H1 (cell line): ENCODE data around the gene RASL11B.

Experiments used
- CTCF ChIP-seq, 3 experiments: IDR thresholded peaks; 1 replicate in 2 of 3; 2 replicates in 1 of 3; pipeline versions ENCODE4 v1.5.1 to v1.6.1; 2011; ENCODE audit warnings: low read length in 3 of 3, mild to moderate bottlenecking in 3 of 3, inconsistent platforms in 2 of 3, low read depth in 1 of 3, moderate library complexity in 1 of 3; ENCODE audit not compliant: insufficient read depth in 1 of 3; ENCODE audit errors: control extremely low read depth in 1 of 3
- E2F6 ChIP-seq: IDR thresholded peaks from 2 replicates; pipeline ENCODE4 v1.6.1; 2012; ENCODE audit warnings: inconsistent platforms
- EP300 ChIP-seq, 2 experiments: IDR thresholded peaks; 1 replicate in 1 of 2; 2 replicates in 1 of 2; pipeline ENCODE4 v1.6.1; 2011 to 2012; ENCODE audit warnings: low read depth in 2 of 2, low read length in 2 of 2, mild to moderate bottlenecking in 2 of 2, borderline replicate concordance in 1 of 2, inconsistent platforms in 1 of 2, moderate library complexity in 1 of 2
- POLR2A ChIP-seq, 2 experiments: IDR thresholded peaks; 1 replicate in 1 of 2; 2 replicates in 1 of 2; pipeline ENCODE4 v1.6.1; 2011; ENCODE audit warnings: low read depth in 2 of 2, low read length in 2 of 2, mild to moderate bottlenecking in 2 of 2; ENCODE audit errors: control extremely low read depth in 1 of 2
- SAP30 ChIP-seq: fragments of 300-600 bp; sonication (generic); IDR thresholded peaks from 2 replicates; pipeline ENCODE4 v1.7.1; 2012; ENCODE audit warnings: low read length, moderate library complexity, mild to moderate bottlenecking, inconsistent platforms; ENCODE audit not compliant: insufficient read depth, insufficient replicate concordance
- SP4 ChIP-seq: IDR thresholded peaks from 2 replicates; pipeline ENCODE4 v1.6.1; 2012; ENCODE audit warnings: low read length, inconsistent platforms
- SRF ChIP-seq: IDR thresholded peaks from 2 replicates; pipeline ENCODE4 v1.6.1; 2011; ENCODE audit warnings: mild to moderate bottlenecking, low read depth, low read length, moderate library complexity
- USF2 ChIP-seq: IDR thresholded peaks from 2 replicates; pipeline ENCODE4 v1.6.1; 2011; ENCODE audit warnings: low read length, improper control_type of control experiment
- YY1 ChIP-seq: IDR thresholded peaks from 2 replicates; pipeline ENCODE4 v1.6.1; 2011; ENCODE audit warnings: low read depth, mild to moderate bottlenecking, low read length

GRCh38 chr4:52823702-52824092, 38.4 kb upstream of the RASL11B start:
- TF ChIP-seq EP300 (IDR thresholded peaks at IDR 0.05; ENCODE audit: borderline replicate concordance in 1 of 2, low read depth in 2 of 2, low read length in 2 of 2) = no peak
- no peak for TF ChIP-seq YY1
- TF ChIP-seq CTCF (IDR thresholded peaks at IDR 0.05; ENCODE audit: control extremely low read depth in 1 of 3, insufficient read depth in 1 of 3, low read depth in 1 of 3, low read length in 3 of 3) = no peak
- no peak for TF ChIP-seq SAP30
- TF ChIP-seq POLR2A (IDR thresholded peaks at IDR 0.05; ENCODE audit: control extremely low read depth in 1 of 2, low read depth in 2 of 2, low read length in 2 of 2) = no peak
- no peak for TF ChIP-seq E2F6
- TF ChIP-seq USF2 = no peak
- no peak for TF ChIP-seq SP4
- TF ChIP-seq SRF = no peak
